WERI-Rb-1 (cell line): Measurements from ENCODE around the gene LBX2.

ENCODE experiments used
- DNase-seq: peaks from one replicate; pipeline ENCODE4 v3.0.0-alpha.2; 2020
- H3K27ac ChIP-seq: fragments of 250-450 bp; sonication (Bioruptor Pico); 2 replicates; pipeline ENCODE4 v1.5.1; 2020; ENCODE audit warnings: mild to moderate bottlenecking, moderate library complexity
- H3K27me3 ChIP-seq: fragments of 250-450 bp; sonication (Bioruptor Pico); 2 replicates; pipeline ENCODE4 v1.5.1; 2021; ENCODE audit warnings: mild to moderate bottlenecking, low read depth, moderate library complexity; ENCODE audit not compliant: insufficient read depth, severe bottlenecking
- H3K36me3 ChIP-seq: fragments of 250-450 bp; sonication (Bioruptor Pico); 2 replicates; pipeline ENCODE4 v1.5.1; 2020; ENCODE audit warnings: mild to moderate bottlenecking, moderate library complexity
- H3K4me3 ChIP-seq: 2 replicates; pipeline ENCODE4 v1.5.1; 2011; ENCODE audit warnings: low read depth, mild to moderate bottlenecking, control low read depth, low read length
- H3K9me3 ChIP-seq: fragments of 250-450 bp; sonication (Bioruptor Pico); 2 replicates; pipeline ENCODE4 v1.5.1; 2021; ENCODE audit warnings: mild to moderate bottlenecking, moderate library complexity; ENCODE audit not compliant: severe bottlenecking
- TF ChIP-seq, protein P1 (sequence below): IDR thresholded peaks from 2 replicates; pipeline ENCODE4 v1.5.1; 2011; ENCODE audit warnings: low read depth, mild to moderate bottlenecking, control low read depth, inconsistent platforms, low read length

The LBX2 gene

DNA sequence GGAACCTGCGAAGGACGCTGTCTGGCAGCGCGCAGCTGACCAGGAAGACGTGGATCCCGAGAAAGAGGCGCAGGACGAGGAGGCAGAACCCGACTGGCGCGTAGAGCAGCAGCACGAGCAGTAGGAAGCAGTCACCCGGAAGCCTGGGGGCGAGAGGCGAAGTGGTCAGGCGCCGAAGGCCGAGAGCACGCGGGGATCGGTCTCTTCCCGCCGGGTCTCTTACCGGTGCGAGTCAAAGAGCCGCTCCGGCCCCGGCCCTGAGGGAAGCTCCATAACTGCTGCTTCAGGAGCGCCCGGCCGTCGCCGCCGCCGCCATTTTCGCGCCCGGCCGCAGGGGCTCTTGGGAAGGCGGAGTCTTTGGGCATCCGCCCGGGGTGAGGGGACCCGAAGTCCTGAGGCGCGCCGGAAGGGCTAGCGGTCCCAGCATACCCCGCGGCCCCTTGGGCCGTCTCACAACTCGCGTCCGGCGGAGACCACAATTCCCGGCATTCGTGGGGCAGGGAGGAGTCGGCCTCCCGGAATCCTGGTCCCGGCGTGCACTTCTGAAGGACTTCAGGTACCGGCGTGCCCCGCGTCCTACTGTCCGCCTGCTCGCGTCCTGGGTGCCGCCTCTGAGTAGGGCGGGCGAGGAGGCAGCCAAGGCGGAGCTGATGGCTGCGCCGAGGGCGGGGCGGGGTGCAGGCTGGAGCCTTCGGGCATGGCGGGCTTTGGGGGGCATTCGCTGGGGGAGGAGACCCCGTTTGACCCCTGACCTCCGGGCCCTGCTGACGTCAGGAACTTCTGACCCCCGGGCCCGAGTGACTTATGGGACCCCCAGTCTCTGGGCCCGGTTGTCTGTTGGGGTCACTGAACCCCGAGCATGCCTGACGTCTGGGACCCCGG is 30.2 kb upstream of the LBX2 start, which contains the start of the genes AUP1 and HTRA2:
AUP1 (minus strand) TSS at position 350 of the 882 bp plus-strand sequence; CDS start at position 273, 77 bp downstream.
HTRA2 (plus strand) TSS at position 577 of the 882 bp plus-strand sequence; CDS start at position 651, 74 bp downstream.
- H3K36me3 ChIP-seq, result peaks cover 72% of the 10 kb centered on the region

DNA sequence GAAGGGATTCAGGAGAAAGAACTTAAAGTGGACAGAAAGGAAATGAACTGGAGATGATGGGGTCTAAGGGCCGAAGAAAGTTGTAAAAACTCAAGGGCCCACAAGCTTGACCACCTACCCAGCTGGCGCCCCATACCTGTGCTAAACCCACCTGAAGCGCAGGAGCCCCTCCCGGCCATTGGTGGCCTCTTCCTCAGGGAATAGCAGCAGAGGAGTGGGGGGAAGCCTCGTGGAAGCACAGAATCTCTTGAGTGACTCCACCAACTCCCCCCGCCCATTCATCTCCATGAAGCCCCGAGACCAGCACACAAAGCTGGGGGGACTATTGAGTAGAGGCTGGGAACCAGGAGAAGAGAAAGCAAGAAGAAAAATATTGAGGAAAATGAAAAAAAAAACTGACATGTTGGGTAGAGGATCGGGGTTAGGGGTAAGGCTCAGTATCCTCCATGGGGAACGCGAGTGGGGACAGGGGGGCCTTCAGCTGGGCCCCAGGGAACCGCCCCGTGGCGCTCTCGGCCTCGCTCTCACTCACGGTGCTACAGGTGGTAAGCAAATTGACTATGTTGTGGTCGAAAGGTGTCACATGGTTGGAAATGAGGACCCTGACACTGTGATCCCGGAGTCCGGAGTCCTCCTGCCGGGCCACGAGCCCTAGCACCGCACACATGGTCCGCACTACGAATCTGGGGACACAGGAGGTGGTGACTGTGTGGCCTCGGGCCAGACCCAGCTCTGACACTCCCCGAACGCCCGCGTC is 29.4 kb upstream of the LBX2 start:
- H3K27ac ChIP-seq, result peak overlapping the region; percentile 86
- H3K9me3 ChIP-seq, result no peaks in the 10 kb centered on the region
- H3K27me3 ChIP-seq, result no peaks in the 10 kb centered on the region
- H3K4me3 ChIP-seq, result peak overlapping the region; percentile 97
- peaks cover 65% of the 10 kb centered on the region for H3K36me3 ChIP-seq
- TF ChIP-seq, protein P1, sequence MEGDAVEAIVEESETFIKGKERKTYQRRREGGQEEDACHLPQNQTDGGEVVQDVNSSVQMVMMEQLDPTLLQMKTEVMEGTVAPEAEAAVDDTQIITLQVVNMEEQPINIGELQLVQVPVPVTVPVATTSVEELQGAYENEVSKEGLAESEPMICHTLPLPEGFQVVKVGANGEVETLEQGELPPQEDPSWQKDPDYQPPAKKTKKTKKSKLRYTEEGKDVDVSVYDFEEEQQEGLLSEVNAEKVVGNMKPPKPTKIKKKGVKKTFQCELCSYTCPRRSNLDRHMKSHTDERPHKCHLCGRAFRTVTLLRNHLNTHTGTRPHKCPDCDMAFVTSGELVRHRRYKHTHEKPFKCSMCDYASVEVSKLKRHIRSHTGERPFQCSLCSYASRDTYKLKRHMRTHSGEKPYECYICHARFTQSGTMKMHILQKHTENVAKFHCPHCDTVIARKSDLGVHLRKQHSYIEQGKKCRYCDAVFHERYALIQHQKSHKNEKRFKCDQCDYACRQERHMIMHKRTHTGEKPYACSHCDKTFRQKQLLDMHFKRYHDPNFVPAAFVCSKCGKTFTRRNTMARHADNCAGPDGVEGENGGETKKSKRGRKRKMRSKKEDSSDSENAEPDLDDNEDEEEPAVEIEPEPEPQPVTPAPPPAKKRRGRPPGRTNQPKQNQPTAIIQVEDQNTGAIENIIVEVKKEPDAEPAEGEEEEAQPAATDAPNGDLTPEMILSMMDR, result 0 out of 2 replicates have a peak, but pooled peaks have one; percentile 23
- DNase-seq, result no peak

More for the DNA sequence above, 30.2 kb upstream of the LBX2 start, which contains the start of the genes AUP1 and HTRA2:
- DNase-seq, result peak; percentile 100
- H3K9me3 ChIP-seq, result no peaks in the 10 kb centered on the region
- no peaks in the 10 kb centered on the region for H3K27me3 ChIP-seq
- TF ChIP-seq, protein P1, result no peak
- peak within 1 kb of the TSS; percentile 86 for H3K27ac ChIP-seq
- peak within 1 kb of the TSS; percentile 97 for H3K4me3 ChIP-seq

DNA sequence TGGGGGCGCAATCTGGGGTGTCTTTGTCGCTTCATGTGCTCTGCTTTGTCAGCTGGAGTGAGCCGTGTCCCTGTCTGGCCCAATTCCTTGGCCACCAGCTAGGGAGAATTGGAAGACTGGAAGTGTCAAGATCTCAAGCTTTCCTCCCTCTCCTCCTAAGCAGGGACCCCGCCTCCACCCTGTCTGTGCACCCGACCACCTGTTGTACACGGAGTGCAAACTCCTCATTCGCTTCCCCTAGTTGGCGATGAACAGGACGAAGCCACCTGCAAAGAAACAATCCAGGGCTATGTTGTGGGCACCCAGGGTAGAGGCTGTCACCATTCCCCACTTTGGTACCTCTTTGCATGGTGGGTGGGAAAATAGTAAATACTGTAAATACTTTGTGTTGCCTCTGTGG is 28.3 kb upstream of the LBX2 start:
- peaks cover 55% of the 10 kb centered on the region for H3K36me3 ChIP-seq
- no peaks in the 10 kb centered on the region for H3K9me3 ChIP-seq
- DNase-seq, result no peak
- no peak overlapping the region for H3K27ac ChIP-seq
- TF ChIP-seq, protein P1, result no peak
- no peak overlapping the region for H3K4me3 ChIP-seq
- no peaks in the 10 kb centered on the region for H3K27me3 ChIP-seq

DNA sequence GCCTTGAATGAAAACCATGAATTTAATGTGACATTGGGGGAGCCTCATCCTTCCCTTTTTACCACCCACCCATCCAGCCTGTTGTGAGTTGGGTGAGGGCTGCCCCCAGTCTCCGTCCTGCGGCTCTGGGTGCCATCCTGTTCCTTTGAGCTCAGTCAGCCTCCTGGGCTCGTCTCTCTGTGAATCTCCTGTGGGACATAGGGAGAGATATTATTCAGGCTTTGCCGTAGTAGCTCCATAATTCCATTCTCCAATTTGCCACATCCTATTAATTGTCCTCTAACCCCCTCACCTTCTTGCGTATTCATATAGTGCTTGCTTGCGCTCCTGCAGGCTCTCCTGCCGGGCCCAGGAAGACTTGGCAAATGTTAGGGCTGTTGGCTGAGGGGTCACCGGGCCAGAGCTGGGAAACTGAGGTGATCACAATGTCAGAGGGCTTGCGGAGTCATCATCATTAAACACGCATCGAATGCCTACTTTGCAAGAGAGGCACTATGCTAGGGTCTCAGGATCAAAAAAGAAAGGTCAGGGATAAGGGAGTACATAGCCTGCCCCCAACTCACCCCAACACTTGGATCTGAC is 27.3 kb upstream of the LBX2 start:
- no peak for DNase-seq
- no peak overlapping the region for H3K4me3 ChIP-seq
- H3K27ac ChIP-seq, result no peak overlapping the region
- TF ChIP-seq, protein P1, result no peak
- no peaks in the 10 kb centered on the region for H3K9me3 ChIP-seq
- H3K27me3 ChIP-seq, result no peaks in the 10 kb centered on the region
- peaks cover 45% of the 10 kb centered on the region for H3K36me3 ChIP-seq

DNA sequence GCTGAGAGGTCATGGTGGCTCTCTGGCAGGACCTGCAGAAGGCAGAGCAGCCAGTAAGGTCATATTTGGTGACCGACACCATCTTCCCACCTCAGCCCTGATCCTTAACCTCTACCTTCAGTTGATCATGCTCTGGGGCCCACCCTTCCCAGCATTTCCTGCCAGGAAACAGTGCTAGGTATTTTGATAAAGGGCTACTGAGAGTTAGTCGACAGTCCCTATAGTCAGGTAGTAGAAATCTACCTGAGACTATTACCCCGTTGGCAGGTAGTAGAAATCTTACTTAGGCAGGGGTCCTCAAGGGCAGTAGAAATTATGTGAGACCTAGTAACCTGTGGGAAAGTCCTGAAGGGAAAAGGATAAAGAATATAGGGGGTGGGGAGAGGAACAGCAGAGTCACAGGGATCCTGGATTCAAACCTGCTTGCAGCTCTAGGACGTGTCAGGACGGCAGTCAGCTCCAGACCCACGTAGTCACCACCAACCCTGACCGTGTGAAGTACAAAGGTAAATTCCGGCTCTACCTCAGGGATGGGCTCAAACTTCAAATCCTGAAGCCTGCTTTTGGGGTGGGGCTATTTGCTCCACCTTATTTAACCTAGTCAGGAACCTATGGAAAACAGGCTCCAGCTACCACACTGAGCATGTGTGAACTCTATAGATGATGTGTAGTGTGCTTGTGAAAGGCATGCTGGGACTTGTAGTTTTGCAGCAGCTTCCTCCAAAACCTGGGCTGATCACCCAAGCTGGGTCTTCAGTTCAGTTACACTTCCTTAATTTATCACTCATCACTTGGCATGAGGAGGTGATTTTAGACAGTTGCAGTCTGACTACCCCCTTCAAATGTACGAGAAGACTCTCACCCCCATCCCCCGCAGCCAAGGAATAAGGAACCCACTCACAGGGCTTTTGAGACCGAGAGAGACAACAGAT is 26.6 kb upstream of the LBX2 start, which contains the start of gene DQX1:
DQX1 (minus strand) TSS at position 515 of the 932 bp plus-strand sequence; CDS start at position 13, 502 bp downstream.
- peak; percentile 50 for DNase-seq
- Histone ChIP-seq H3K27ac (no peak within 1 kb of the TSS), H3K36me3 (peaks cover 37% of the 10 kb centered on the region), H3K27me3 (no peaks in the 10 kb centered on the region), H3K4me3 (no peak within 1 kb of the TSS), H3K9me3 (no peaks in the 10 kb centered on the region)
- TF ChIP-seq, protein P1, result no peak
